ENCODE measurements around the gene CRLF3. TPM values are rescaled to one million over a fixed set of nuclear protein-coding genes. Genes with fewer than 3 reads are reported as not detected.

CRLF3 gene
- total and polyA plus RNA-seq, 7 donors, result 7.2 to 17.4 (median 10.8) TPM

GRCh38 chr17:30808785-30809286 is 15.7 kb downstream of the CRLF3 start:
- H3K27ac ChIP-seq, result peak overlapping the region in 3 of 4 donors; percentile 1 to 19 (median 3)
- WGBS, 2 donors, result 51 to 82% methylated on average over 9 of the region's 9 CpGs

DNA sequence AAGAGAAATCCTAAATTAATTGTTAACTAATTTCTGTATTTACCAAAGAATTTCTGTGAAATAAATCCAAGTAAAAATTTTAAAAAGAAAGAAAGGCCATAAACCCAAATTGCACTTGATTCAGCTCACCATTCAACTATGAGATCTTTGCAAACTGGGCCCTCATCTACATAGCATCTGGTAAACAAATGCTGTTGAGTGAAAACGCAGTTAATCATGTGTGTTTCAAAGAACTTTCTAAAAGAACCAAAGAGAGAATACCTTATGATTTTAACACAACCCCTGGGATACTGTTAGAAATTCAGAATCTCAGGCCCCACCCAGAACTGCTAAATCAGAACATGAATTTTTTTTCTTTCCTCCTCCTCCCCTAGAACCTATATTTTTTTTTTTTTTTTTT is 16.6 kb downstream of the CRLF3 start:
- intact Hi-C loops (cut with DNase I), result no loop called here
- Histone ChIP-seq H3K36me3 (peaks cover 0 to 11% (median 4%) of the 10 kb centered on the region in 4 donors), H3K4me3 (no peak overlapping the region), H3K27me3 (no peaks in the 10 kb centered on the region), H3K9me3 (no peaks in the 10 kb centered on the region), H3K4me1 (peaks cover 0 to 6% (median 0%) of the 10 kb centered on the region in 4 donors), H3K27ac (no peak overlapping the region)
- DNase-seq, result no peak
- WGBS, 2 donors, result 79 to 87% methylated on average over 1 of the region's 1 CpG
- TF ChIP-seq CTCF (IDR thresholded peaks at IDR 0.05) (no peak), EP300 (IDR thresholded peaks at IDR 0.05) (no peak), POLR2AphosphoS5 (IDR thresholded peaks at IDR 0.05) (no peak), POLR2A (IDR thresholded peaks at IDR 0.05) (no peak)

More at GRCh38 chr17:30808785-30809286, 15.7 kb downstream of the CRLF3 start:
- TF ChIP-seq EP300 (IDR thresholded peaks at IDR 0.05), result no peak
- TF ChIP-seq POLR2AphosphoS5 (IDR thresholded peaks at IDR 0.05), result no peak
- no peak for TF ChIP-seq POLR2A (IDR thresholded peaks at IDR 0.05)
- TF ChIP-seq CTCF (IDR thresholded peaks at IDR 0.05), result no peak
- no peaks in the 10 kb centered on the region for H3K9me3 ChIP-seq
- DNase-seq, result peak; percentile 14
- H3K4me1 ChIP-seq, result peaks cover 0 to 6% (median 0%) of the 10 kb centered on the region in 4 donors
- no peak overlapping the region for H3K4me3 ChIP-seq
- H3K27me3 ChIP-seq, result no peaks in the 10 kb centered on the region
- intact Hi-C loops (cut with DNase I), result no loop called here
- peaks cover 0 to 2% (median 0%) of the 10 kb centered on the region in 4 donors for H3K36me3 ChIP-seq

DNA sequence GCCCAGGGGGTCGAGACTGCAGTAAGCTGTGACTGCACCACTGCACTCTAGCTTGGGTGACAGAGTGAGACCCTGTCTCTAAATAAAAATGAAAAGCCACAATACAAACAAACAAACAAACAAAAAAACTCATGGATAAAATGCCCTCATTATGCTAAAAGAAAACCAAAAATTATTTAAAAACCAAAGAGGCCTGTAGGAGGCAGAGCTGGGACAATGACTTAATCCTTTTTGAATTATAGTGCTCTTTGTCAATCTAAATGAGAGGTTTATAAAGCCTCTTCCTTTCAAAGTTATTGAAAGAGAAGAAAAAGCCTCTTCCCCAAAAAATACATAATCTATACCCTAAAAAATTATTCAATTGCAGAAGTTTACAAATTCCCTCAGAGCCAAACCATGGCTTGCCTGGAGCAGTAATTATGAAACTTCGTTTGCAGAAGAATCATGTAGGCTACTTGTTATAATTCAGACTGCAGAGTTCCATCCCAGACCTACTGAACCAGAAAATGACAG is 18.5 kb downstream of the CRLF3 start:
- Histone ChIP-seq H3K27me3 (no peaks in the 10 kb centered on the region), H3K9me3 (no peaks in the 10 kb centered on the region), H3K4me3 (no peak overlapping the region), H3K27ac (no peak overlapping the region), H3K36me3 (peaks cover 0 to 30% (median 13%) of the 10 kb centered on the region in 4 donors), H3K4me1 (no peaks in the 10 kb centered on the region)
- TF ChIP-seq POLR2AphosphoS5 (IDR thresholded peaks at IDR 0.05) (no peak), POLR2A (IDR thresholded peaks at IDR 0.05) (no peak), EP300 (IDR thresholded peaks at IDR 0.05) (no peak), CTCF (IDR thresholded peaks at IDR 0.05) (no peak)
- DNase-seq, result no peak
- 79 to 86% methylated on average over 2 of the region's 2 CpGs for WGBS, 2 donors
- intact Hi-C loops (cut with DNase I), result no loop called here

GRCh38 chr17:30801671-30802070 is 22.8 kb downstream of the CRLF3 start:
- no peak for DNase-seq
- Histone ChIP-seq H3K4me1 (no peaks in the 10 kb centered on the region), H3K36me3 (peaks cover 0 to 46% (median 13%) of the 10 kb centered on the region in 4 donors), H3K9me3 (no peaks in the 10 kb centered on the region), H3K27me3 (no peaks in the 10 kb centered on the region), H3K27ac (no peak overlapping the region), H3K4me3 (no peak overlapping the region)
- WGBS, 2 donors, result 98% methylated on average over 1 of the region's 1 CpG
- intact Hi-C loops (cut with DNase I), result no loop called here
- TF ChIP-seq CTCF (IDR thresholded peaks at IDR 0.05) (no peak), POLR2A (IDR thresholded peaks at IDR 0.05) (no peak), POLR2AphosphoS5 (IDR thresholded peaks at IDR 0.05) (no peak), EP300 (IDR thresholded peaks at IDR 0.05) (no peak)

DNA sequence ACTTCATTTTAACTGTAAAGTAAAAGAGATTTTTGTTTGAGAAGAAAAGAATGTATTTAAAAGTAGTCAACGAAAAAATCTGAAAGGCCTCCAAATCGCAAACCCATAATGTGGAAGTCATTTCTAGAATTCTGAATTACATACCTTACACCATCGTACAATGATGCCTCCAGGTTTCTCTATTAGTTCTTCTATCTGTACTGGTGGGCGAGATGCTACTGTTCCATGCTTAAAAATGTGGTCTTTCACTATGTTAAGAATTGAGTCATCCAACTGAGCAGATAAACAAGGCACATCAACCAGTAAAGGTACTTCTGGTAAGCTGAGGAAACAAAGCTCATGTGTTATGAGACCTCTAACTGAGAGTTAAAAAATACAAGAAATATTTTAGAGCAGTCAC is 28.5 kb downstream of the CRLF3 start:
- TF ChIP-seq CTCF (IDR thresholded peaks at IDR 0.05) (no peak), EP300 (IDR thresholded peaks at IDR 0.05) (no peak), POLR2A (IDR thresholded peaks at IDR 0.05) (no peak), POLR2AphosphoS5 (IDR thresholded peaks at IDR 0.05) (no peak)
- no peak for DNase-seq
- intact Hi-C loops (cut with DNase I), result no loop called here
- H3K27ac ChIP-seq, result no peak overlapping the region
- H3K4me3 ChIP-seq, result no peak overlapping the region
- H3K36me3 ChIP-seq, result peaks cover 6 to 65% (median 18%) of the 10 kb centered on the region in 4 donors
- no peaks in the 10 kb centered on the region for H3K4me1 ChIP-seq
- no peaks in the 10 kb centered on the region for H3K9me3 ChIP-seq
- no peaks in the 10 kb centered on the region for H3K27me3 ChIP-seq
- WGBS, 2 donors, result 85 to 88% methylated on average over 4 of the region's 4 CpGs
